NCI-H446 (cell line): Measurements from ENCODE around the gene G6PC1.
"Not testable (repeated sequence)": the region's sequence is repeated elsewhere in the genome, so short reads cannot be mapped to it uniquely, and the experiment has no call there.

Experiments used
- DNase-seq, 2 experiments: peaks; one replicate each; lab custom pipeline; 2025; lab: John Stamatoyannopoulos, UW

Gene G6PC1

GRCh38 chr17:42873932-42874695, 26.5 kb upstream of the G6PC1 start:
- DNase-seq, result not testable (repeated sequence)

GRCh38 chr17:42877037-42877436, 23.6 kb upstream of the G6PC1 start:
- no peak for DNase-seq

GRCh38 chr17:42878123-42878880, 22.3 kb upstream of the G6PC1 start:
- no peak for DNase-seq

- DNase-seq, result no peak
Measured at GRCh38 chr17:42878924-42879595, 21.5 kb upstream of the G6PC1 start.

GRCh38 chr17:42879596-42879985, 21.0 kb upstream of the G6PC1 start:
- no peak for DNase-seq

GRCh38 chr17:42880776-42881310, 19.8 kb upstream of the G6PC1 start:
- DNase-seq, result no peak

GRCh38 chr17:42881706-42882105, 18.9 kb upstream of the G6PC1 start:
- not testable (repeated sequence) for DNase-seq

- DNase-seq, result no peak
Measured at GRCh38 chr17:42882166-42882565, 18.4 kb upstream of the G6PC1 start.

GRCh38 chr17:42883802-42884558, 16.6 kb upstream of the G6PC1 start:
- no peak for DNase-seq

- not testable (repeated sequence) for DNase-seq
Measured at GRCh38 chr17:42885806-42886205, 14.8 kb upstream of the G6PC1 start.

- no peak for DNase-seq
Measured at GRCh38 chr17:42886283-42887176, 14.1 kb upstream of the G6PC1 start.

- DNase-seq, result no peak
Measured at GRCh38 chr17:42889809-42890208, 10.8 kb upstream of the G6PC1 start.

GRCh38 chr17:42891539-42892152, 9.0 kb upstream of the G6PC1 start:
- peak in 1 of 2 experiments; percentile 32 for DNase-seq

GRCh38 chr17:42893359-42893758, 7.2 kb upstream of the G6PC1 start:
- DNase-seq, result no peak

GRCh38 chr17:42894283-42895184, 6.1 kb upstream of the G6PC1 start:
- no peak for DNase-seq

- DNase-seq, result peak; percentile 10 to 71
Measured at GRCh38 chr17:42895185-42895555, 5.4 kb upstream of the G6PC1 start.

GRCh38 chr17:42898147-42898811, 2.3 kb upstream of the G6PC1 start:
- DNase-seq, result no peak

- DNase-seq, result not testable (repeated sequence)
Measured at GRCh38 chr17:42899981-42900380, 618 bp upstream of the G6PC1 start.
